Panc1 (cell line): Measurements from ENCODE around the gene POTEF.

ENCODE experiments used
- CTCF ChIP-seq: fragments of 450-650 bp; IDR thresholded peaks from 2 replicates; pipeline ENCODE4 v1.5.1; 2017; ENCODE audit warnings: mild to moderate bottlenecking
- POLR2AphosphoS5 ChIP-seq: IDR thresholded peaks from 2 replicates; pipeline ENCODE4 v1.6.1; 2012; ENCODE audit warnings: mild to moderate bottlenecking, low read depth, low read length, moderate library complexity
- REST ChIP-seq, 2 experiments: IDR thresholded peaks; 2 replicates each; pipeline ENCODE4 v1.6.1; 2011 to 2012; ENCODE audit warnings: low read depth in 2 of 2, control low read depth in 1 of 2, low read length in 1 of 2, mild to moderate bottlenecking in 1 of 2, moderate library complexity in 1 of 2; ENCODE audit not compliant: insufficient read depth in 1 of 2
- SIN3A ChIP-seq: IDR thresholded peaks from 2 replicates; pipeline ENCODE4 v1.6.1; 2012; ENCODE audit warnings: low read depth, mild to moderate bottlenecking, low read length, moderate library complexity, borderline replicate concordance; ENCODE audit not compliant: insufficient read depth
- TCF7L2 ChIP-seq: IDR thresholded peaks from 2 replicates; pipeline ENCODE4 v1.6.1; 2011; ENCODE audit warnings: mild to moderate bottlenecking, low read depth, low read length, inconsistent platforms

- TF ChIP-seq CTCF (no peak), POLR2AphosphoS5 (no peak), SIN3A (no peak), REST (IDR thresholded peaks at IDR 0.05; ENCODE audit: insufficient read depth in 1 of 2, low read depth in 2 of 2, low read length in 1 of 2) (no peak), TCF7L2 (no peak)
Observed at GRCh38 chr2:130135692-130136541, 6.9 kb upstream of the POTEF start.
